Loucy (cell line): ENCODE data around the gene CFH.
A peak's percentile ranks its signal among the peaks of the same experiment; 100 is the strongest.

Experiments used
- H2AFZ ChIP-seq: fragments of 200-600 bp; sonication (generic); 2 replicates; pipeline ENCODE4 v1.6.0; 2016; ENCODE audit warnings: antibody characterized with exemption, mild to moderate bottlenecking, low read length, moderate library complexity
- H3F3A ChIP-seq: fragments of 200-600 bp; 2 replicates; pipeline ENCODE4 v1.6.0; 2016; ENCODE audit warnings: antibody characterized with exemption, low read depth, mild to moderate bottlenecking
- H3K27me3 ChIP-seq: fragments of 200-600 bp; sonication (generic); 2 replicates; pipeline ENCODE4 v1.6.1; 2014; ENCODE audit warnings: low read length, mild to moderate bottlenecking; ENCODE audit not compliant: insufficient read depth, poor library complexity, severe bottlenecking
- H3K36me3 ChIP-seq: fragments of 200-600 bp; sonication (generic); 2 replicates; pipeline ENCODE4 v1.6.1; 2016; ENCODE audit warnings: low read length; ENCODE audit not compliant: insufficient read depth
- H3K4me1 ChIP-seq: fragments of 200-600 bp; sonication (generic); 2 replicates; pipeline ENCODE4 v1.5.1; 2014; ENCODE audit warnings: low read length, mild to moderate bottlenecking; ENCODE audit not compliant: insufficient read depth, poor library complexity, severe bottlenecking
- H3K4me2 ChIP-seq: fragments of 200-600 bp; sonication (generic); 2 replicates; pipeline ENCODE4 v1.6.0; 2014; ENCODE audit warnings: antibody characterized with exemption, low read length, low read depth, mild to moderate bottlenecking; ENCODE audit not compliant: poor library complexity, severe bottlenecking
- H3K4me3 ChIP-seq: fragments of 200-600 bp; sonication (generic); 2 replicates; pipeline ENCODE4 v1.5.1; 2014; ENCODE audit warnings: low read length, mild to moderate bottlenecking, mixed read lengths; ENCODE audit not compliant: poor library complexity, severe bottlenecking
- H3K79me2 ChIP-seq: fragments of 200-600 bp; sonication (generic); 2 replicates; pipeline ENCODE4 v1.6.1; 2014; ENCODE audit warnings: low read length; ENCODE audit not compliant: insufficient read depth
- H3K9ac ChIP-seq: fragments of 200-600 bp; sonication (generic); 2 replicates; pipeline ENCODE4 v1.6.0; 2014; ENCODE audit warnings: mild to moderate bottlenecking, low read depth, low read length, moderate library complexity; ENCODE audit not compliant: poor library complexity, severe bottlenecking
- H3K9me2 ChIP-seq: fragments of 200-600 bp; sonication (generic); replicated peaks from 2 replicates; pipeline ENCODE4 v1.6.1; 2016; ENCODE audit warnings: low read depth, low read length, mixed read lengths
- H3K9me3 ChIP-seq: fragments of 200-600 bp; sonication (generic); 2 replicates; pipeline ENCODE4 v1.6.1; 2014; ENCODE audit warnings: mild to moderate bottlenecking, antibody characterized with exemption, low read length, low read depth; ENCODE audit not compliant: insufficient read depth
- H4K20me1 ChIP-seq: fragments of 200-600 bp; sonication (generic); 2 replicates; pipeline ENCODE4 v1.6.0; 2014; ENCODE audit warnings: antibody characterized with exemption, low read length, mild to moderate bottlenecking; ENCODE audit not compliant: insufficient read depth, poor library complexity, severe bottlenecking
- CTCF ChIP-seq: fragments of 200-600 bp; sonication (generic); conservative IDR thresholded peaks from 2 replicates; pipeline ENCODE4 v1.5.1; 2014; ENCODE audit warnings: mild to moderate bottlenecking, antibody characterized with exemption, low read length
- EZH2phosphoT487 ChIP-seq: fragments of 200-600 bp; IDR thresholded peaks from 2 replicates; pipeline ENCODE4 v1.6.1; 2018; ENCODE audit warnings: antibody characterized with exemption, mild to moderate bottlenecking, moderate library complexity, borderline replicate concordance

The CFH gene

GRCh38 chr1:196651637-196652215, at the start of gene CFH:
CFH (plus strand) TSS chr1:196652043; CDS start chr1:196652118, 75 bp downstream.
- no peaks in the 10 kb centered on the region for H3K36me3 ChIP-seq
- peak within 1 kb of the TSS; percentile 50 for H3K4me3 ChIP-seq
- H4K20me1 ChIP-seq, result no peaks in the 10 kb centered on the region
- H3F3A ChIP-seq, result 0 out of 2 replicates have a peak, but pooled peaks cover under 1% of the 10 kb centered on the region
- peaks cover 7% of the 10 kb centered on the region for H3K4me1 ChIP-seq
- no peaks in the 10 kb centered on the region for H3K27me3 ChIP-seq
- peak within 1 kb of the TSS; percentile 39 for H2AFZ ChIP-seq
- H3K9ac ChIP-seq, result no peak within 1 kb of the TSS
- TF ChIP-seq EZH2phosphoT487 (no peak), CTCF (no peak)
- H3K9me2 ChIP-seq, result no peaks in the 10 kb centered on the region
- H3K79me2 ChIP-seq, result no peaks in the 10 kb centered on the region
- no peaks in the 10 kb centered on the region for H3K9me3 ChIP-seq
- H3K4me2 ChIP-seq, result peak within 1 kb of the TSS; percentile 65

- Histone ChIP-seq H3K36me3 (no peaks in the 10 kb centered on the region), H3K4me1 (peaks cover 8% of the 10 kb centered on the region), H3K4me2 (no peak overlapping the region), H3K79me2 (no peaks in the 10 kb centered on the region), H3K27me3 (peaks cover 12% of the 10 kb centered on the region), H3K4me3 (no peak overlapping the region), H2AFZ (no peak overlapping the region), H3K9ac (no peak overlapping the region), H3K9me3 (no peaks in the 10 kb centered on the region), H4K20me1 (no peaks in the 10 kb centered on the region), H3F3A (no peaks in the 10 kb centered on the region), H3K9me2 (no peaks in the 10 kb centered on the region)
- TF ChIP-seq EZH2phosphoT487 (no peak), CTCF (no peak)
Measured at GRCh38 chr1:196603651-196604050, 48.2 kb upstream of the CFH start.

GRCh38 chr1:196607981-196608380, 43.9 kb upstream of the CFH start:
- Histone ChIP-seq H3K9ac (no peak overlapping the region), H3K4me3 (peak overlapping the region; percentile 66), H3F3A (no peaks in the 10 kb centered on the region), H3K36me3 (no peaks in the 10 kb centered on the region), H3K4me2 (peak overlapping the region; percentile 69), H3K9me2 (no peaks in the 10 kb centered on the region), H3K9me3 (no peaks in the 10 kb centered on the region), H3K4me1 (peaks cover 8% of the 10 kb centered on the region), H3K27me3 (peaks cover 12% of the 10 kb centered on the region), H3K79me2 (no peaks in the 10 kb centered on the region), H4K20me1 (no peaks in the 10 kb centered on the region), H2AFZ (peak overlapping the region; percentile 78)
- TF ChIP-seq EZH2phosphoT487 (no peak), CTCF (no peak)
